BE2C (cell line): ENCODE measurements around the gene GSTK1.

ENCODE experiments used
- DNase-seq: peaks from one replicate; pipeline ENCODE4 v3.0.0-alpha.2; 2020
- H3K27me3 ChIP-seq: fragments of 250-450 bp; sonication (Bioruptor Pico); 2 replicates; pipeline ENCODE4 v1.5.1; 2020; ENCODE audit warnings: mild to moderate bottlenecking
- H3K36me3 ChIP-seq: fragments of 250-450 bp; sonication (Bioruptor Pico); 2 replicates; pipeline ENCODE4 v1.5.1; 2020; ENCODE audit warnings: mild to moderate bottlenecking
- H3K4me1 ChIP-seq: fragments of 250-450 bp; sonication (Bioruptor Pico); 2 replicates; pipeline ENCODE4 v1.5.1; 2020
- H3K4me3 ChIP-seq: 2 replicates; pipeline ENCODE4 v1.5.1; 2011; ENCODE audit warnings: low read depth, low read length
- H3K9me3 ChIP-seq: fragments of 250-450 bp; sonication (Bioruptor Pico); 2 replicates; pipeline ENCODE4 v1.5.1; 2020
- CTCF ChIP-seq: IDR thresholded peaks from 2 replicates; pipeline ENCODE4 v1.5.1; 2012; ENCODE audit warnings: mild to moderate bottlenecking, low read depth, low read length

GSTK1 gene

GRCh38 chr7:143248761-143249354 is 14.4 kb upstream of the GSTK1 start:
- DNase-seq, result no peak
- no peaks in the 10 kb centered on the region for H3K9me3 ChIP-seq
- H3K36me3 ChIP-seq, result no peaks in the 10 kb centered on the region
- H3K4me1 ChIP-seq, result no peaks in the 10 kb centered on the region
- peaks cover 11% of the 10 kb centered on the region for H3K27me3 ChIP-seq
- TF ChIP-seq CTCF, result no peak
- no peak overlapping the region for H3K4me3 ChIP-seq

- H3K4me3 ChIP-seq, result no peak overlapping the region
- no peaks in the 10 kb centered on the region for H3K36me3 ChIP-seq
- H3K4me1 ChIP-seq, result no peaks in the 10 kb centered on the region
- no peak for TF ChIP-seq CTCF
- H3K27me3 ChIP-seq, result peaks cover 8% of the 10 kb centered on the region
- no peak for DNase-seq
- no peaks in the 10 kb centered on the region for H3K9me3 ChIP-seq
These were observed 13.0 kb upstream of the GSTK1 start for GRCh38 chr7:143250199-143250598.

GRCh38 chr7:143250822-143251221 is 12.4 kb upstream of the GSTK1 start:
- TF ChIP-seq CTCF, result no peak
- Histone ChIP-seq H3K27me3 (peaks cover 6% of the 10 kb centered on the region), H3K9me3 (no peaks in the 10 kb centered on the region), H3K36me3 (no peaks in the 10 kb centered on the region), H3K4me3 (no peak overlapping the region), H3K4me1 (no peaks in the 10 kb centered on the region)
- no peak for DNase-seq

- peaks cover 3% of the 10 kb centered on the region; the same call in 1 of the 2 replicates for H3K27me3 ChIP-seq
- no peaks in the 10 kb centered on the region for H3K4me1 ChIP-seq
- TF ChIP-seq CTCF, result no peak
- no peaks in the 10 kb centered on the region for H3K36me3 ChIP-seq
- DNase-seq, result no peak
- no peak overlapping the region for H3K4me3 ChIP-seq
- no peaks in the 10 kb centered on the region for H3K9me3 ChIP-seq
These were observed 11.2 kb upstream of the GSTK1 start for GRCh38 chr7:143252006-143252405.

GRCh38 chr7:143255564-143255963 is 7.7 kb upstream of the GSTK1 start:
- Histone ChIP-seq H3K36me3 (no peaks in the 10 kb centered on the region), H3K27me3 (no peaks in the 10 kb centered on the region), H3K4me1 (no peaks in the 10 kb centered on the region), H3K9me3 (no peaks in the 10 kb centered on the region), H3K4me3 (no peak overlapping the region)
- TF ChIP-seq CTCF, result no peak
- no peak for DNase-seq

GRCh38 chr7:143256325-143256724 is 6.9 kb upstream of the GSTK1 start:
- H3K4me1 ChIP-seq, result no peaks in the 10 kb centered on the region
- H3K4me3 ChIP-seq, result no peak overlapping the region
- H3K36me3 ChIP-seq, result no peaks in the 10 kb centered on the region
- no peak for DNase-seq
- H3K9me3 ChIP-seq, result no peaks in the 10 kb centered on the region
- TF ChIP-seq CTCF, result no peak
- no peaks in the 10 kb centered on the region for H3K27me3 ChIP-seq
